Lower leg skin (tissue), 3 donors: ENCODE measurements around the gene RTCB.

ENCODE experiments used
- CTCF ChIP-seq, 3 donors: fragments of 450-650 bp; IDR thresholded peaks; one replicate each; pipeline ENCODE4 v1.5.1; 2016; ENCODE audit warnings: antibody characterized with exemption in 3 of 3, mild to moderate bottlenecking in 3 of 3, moderate library complexity in 2 of 3
- POLR2A ChIP-seq, 2 donors: fragments of 450-650 bp; IDR thresholded peaks; one replicate each; pipeline ENCODE4 v1.6.1; 2016 to 2017; ENCODE audit warnings: antibody characterized with exemption in 2 of 2, mild to moderate bottlenecking in 1 of 2, moderate library complexity in 1 of 2

- no peak for TF ChIP-seq CTCF (IDR thresholded peaks at IDR 0.05)
- TF ChIP-seq POLR2A (IDR thresholded peaks at IDR 0.05), result no peak
These were observed 32.0 kb upstream of the RTCB start for GRCh38 chr22:32444068-32444467.
